ENCODE measurements around the gene SPATA33. TPM values are rescaled to one million over a fixed set of nuclear protein-coding genes. Genes with fewer than 3 reads are reported as not detected.

SPATA33 gene
- total RNA-seq, 1 donor from 2014 or later, result 12.3 TPM

DNA sequence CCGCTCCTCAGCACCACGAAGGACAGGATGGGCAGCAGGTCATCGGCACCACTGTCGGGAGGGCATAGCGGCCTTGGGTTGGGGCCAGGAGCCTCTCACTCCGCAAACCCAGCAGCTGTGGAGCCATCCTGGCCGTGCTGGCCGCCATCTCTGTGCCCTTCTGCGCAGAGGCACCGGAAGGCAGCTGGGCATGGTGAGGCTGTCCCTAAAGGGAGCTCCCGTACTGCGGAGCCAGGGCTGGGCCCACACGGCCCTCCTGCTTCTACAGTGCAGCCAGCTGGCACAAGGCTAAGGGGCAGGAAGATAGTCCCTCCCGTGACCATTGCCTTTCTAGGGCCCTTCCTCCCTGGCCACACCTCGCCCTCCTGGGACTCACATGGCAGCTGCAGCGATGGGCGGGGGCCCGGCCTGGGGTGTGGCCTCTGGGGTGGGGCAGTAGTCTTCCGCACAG, 50.9 kb downstream of the SPATA33 start:
- no peak overlapping the region for H2AFZ ChIP-seq (ENCODE audit: low read depth, low read length)
- no peaks in the 10 kb centered on the region for H3K79me2 ChIP-seq (ENCODE audit: insufficient read depth, low read length)
- no peaks in the 10 kb centered on the region for H3K9me3 ChIP-seq (ENCODE audit: insufficient read depth, low read depth, low read length)
- TF ChIP-seq, protein P1, sequence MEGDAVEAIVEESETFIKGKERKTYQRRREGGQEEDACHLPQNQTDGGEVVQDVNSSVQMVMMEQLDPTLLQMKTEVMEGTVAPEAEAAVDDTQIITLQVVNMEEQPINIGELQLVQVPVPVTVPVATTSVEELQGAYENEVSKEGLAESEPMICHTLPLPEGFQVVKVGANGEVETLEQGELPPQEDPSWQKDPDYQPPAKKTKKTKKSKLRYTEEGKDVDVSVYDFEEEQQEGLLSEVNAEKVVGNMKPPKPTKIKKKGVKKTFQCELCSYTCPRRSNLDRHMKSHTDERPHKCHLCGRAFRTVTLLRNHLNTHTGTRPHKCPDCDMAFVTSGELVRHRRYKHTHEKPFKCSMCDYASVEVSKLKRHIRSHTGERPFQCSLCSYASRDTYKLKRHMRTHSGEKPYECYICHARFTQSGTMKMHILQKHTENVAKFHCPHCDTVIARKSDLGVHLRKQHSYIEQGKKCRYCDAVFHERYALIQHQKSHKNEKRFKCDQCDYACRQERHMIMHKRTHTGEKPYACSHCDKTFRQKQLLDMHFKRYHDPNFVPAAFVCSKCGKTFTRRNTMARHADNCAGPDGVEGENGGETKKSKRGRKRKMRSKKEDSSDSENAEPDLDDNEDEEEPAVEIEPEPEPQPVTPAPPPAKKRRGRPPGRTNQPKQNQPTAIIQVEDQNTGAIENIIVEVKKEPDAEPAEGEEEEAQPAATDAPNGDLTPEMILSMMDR (IDR thresholded peaks at IDR 0.05; ENCODE audit: insufficient read depth, low read depth, low read length), result no peak
- no peak for TF ChIP-seq EZH2 (IDR thresholded peaks at IDR 0.05; ENCODE audit: insufficient read depth, low read length)
- H3K27me3 Mint-ChIP-seq (ENCODE audit: low read depth, unreplicated experiment), result no peaks in the 10 kb centered on the region
- no peaks in the 10 kb centered on the region for H3K27me3 ChIP-seq (ENCODE audit: insufficient read depth, low read length)
- H3K36me3 Mint-ChIP-seq (ENCODE audit: low read depth, unreplicated experiment), result no peaks in the 10 kb centered on the region
- H3K9me3 Mint-ChIP-seq (ENCODE audit: unreplicated experiment), result no peaks in the 10 kb centered on the region
- no peak overlapping the region for H3K9ac ChIP-seq (ENCODE audit: low read length)
- H3K36me3 ChIP-seq (ENCODE audit: insufficient read depth, low read length), result no peaks in the 10 kb centered on the region
- no peak for FAIRE-seq
- H3K27ac ChIP-seq (ENCODE audit: low read depth, low read length), result no peak overlapping the region
- H3K4me2 ChIP-seq (ENCODE audit: low read length), result no peak overlapping the region
- H3K4me3 Mint-ChIP-seq (ENCODE audit: unreplicated experiment), result no peak overlapping the region
- peaks cover 2% of the 10 kb centered on the region for H3K4me1 Mint-ChIP-seq (ENCODE audit: low read depth, unreplicated experiment)
- H4K20me1 ChIP-seq (ENCODE audit: insufficient read depth, low read length), result no peaks in the 10 kb centered on the region
- H3K4me1 ChIP-seq (ENCODE audit: insufficient read depth, low read length), result peaks cover 3% of the 10 kb centered on the region
- DNase-seq (ENCODE audit: low read depth), result no peak
- H3K27ac Mint-ChIP-seq (ENCODE audit: unreplicated experiment), result no peak overlapping the region
- no peak overlapping the region for H3K4me3 ChIP-seq (ENCODE audit: insufficient read depth, low read depth, low read length)

DNA sequence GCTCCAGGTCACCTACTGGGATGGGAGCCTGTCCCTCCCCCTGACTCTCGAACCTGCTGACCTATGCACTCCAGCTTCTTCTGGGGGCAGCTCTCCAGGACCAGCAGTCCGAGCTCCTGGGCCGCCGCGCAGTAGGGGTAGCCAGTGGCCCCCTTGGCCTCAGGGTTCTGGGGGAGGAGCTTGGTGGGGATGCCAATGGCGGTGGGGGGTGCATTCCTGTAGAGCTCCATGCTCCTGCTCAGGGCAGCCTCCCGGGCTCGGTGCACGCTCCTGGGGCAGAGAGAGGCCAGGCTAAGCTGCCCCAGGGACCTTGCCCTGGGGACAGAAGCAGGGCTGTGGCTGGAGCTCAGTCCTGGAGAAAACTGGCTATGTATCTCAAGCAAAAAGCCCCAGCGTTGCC, 51.5 kb downstream of the SPATA33 start:
- Histone ChIP-seq H2AFZ (ENCODE audit: low read depth, low read length) (no peak overlapping the region), H3K4me2 (ENCODE audit: low read length) (no peak overlapping the region), H3K79me2 (ENCODE audit: insufficient read depth, low read length) (no peaks in the 10 kb centered on the region), H4K20me1 (ENCODE audit: insufficient read depth, low read length) (no peaks in the 10 kb centered on the region), H3K27ac (ENCODE audit: low read depth, low read length) (no peak overlapping the region), H3K27me3 (ENCODE audit: insufficient read depth, low read length) (no peaks in the 10 kb centered on the region), H3K9me3 (ENCODE audit: insufficient read depth, low read depth, low read length) (no peaks in the 10 kb centered on the region), H3K4me3 (ENCODE audit: insufficient read depth, low read depth, low read length) (no peak overlapping the region), H3K36me3 (ENCODE audit: insufficient read depth, low read length) (no peaks in the 10 kb centered on the region), H3K4me1 (ENCODE audit: insufficient read depth, low read length) (peaks cover 3% of the 10 kb centered on the region), H3K9ac (ENCODE audit: low read length) (no peak overlapping the region)
- no peak for TF ChIP-seq EZH2 (IDR thresholded peaks at IDR 0.05; ENCODE audit: insufficient read depth, low read length)
- TF ChIP-seq, protein P1 (IDR thresholded peaks at IDR 0.05; ENCODE audit: insufficient read depth, low read depth, low read length), result no peak
- Mint-ChIP-seq H3K4me3 (ENCODE audit: unreplicated experiment) (no peak overlapping the region), H3K9me3 (ENCODE audit: unreplicated experiment) (no peaks in the 10 kb centered on the region), H3K27me3 (ENCODE audit: low read depth, unreplicated experiment) (no peaks in the 10 kb centered on the region), H3K36me3 (ENCODE audit: low read depth, unreplicated experiment) (no peaks in the 10 kb centered on the region), H3K4me1 (ENCODE audit: low read depth, unreplicated experiment) (peaks cover 2% of the 10 kb centered on the region), H3K27ac (ENCODE audit: unreplicated experiment) (no peak overlapping the region)
- DNase-seq (ENCODE audit: low read depth) (no peak), FAIRE-seq (no peak)

DNA sequence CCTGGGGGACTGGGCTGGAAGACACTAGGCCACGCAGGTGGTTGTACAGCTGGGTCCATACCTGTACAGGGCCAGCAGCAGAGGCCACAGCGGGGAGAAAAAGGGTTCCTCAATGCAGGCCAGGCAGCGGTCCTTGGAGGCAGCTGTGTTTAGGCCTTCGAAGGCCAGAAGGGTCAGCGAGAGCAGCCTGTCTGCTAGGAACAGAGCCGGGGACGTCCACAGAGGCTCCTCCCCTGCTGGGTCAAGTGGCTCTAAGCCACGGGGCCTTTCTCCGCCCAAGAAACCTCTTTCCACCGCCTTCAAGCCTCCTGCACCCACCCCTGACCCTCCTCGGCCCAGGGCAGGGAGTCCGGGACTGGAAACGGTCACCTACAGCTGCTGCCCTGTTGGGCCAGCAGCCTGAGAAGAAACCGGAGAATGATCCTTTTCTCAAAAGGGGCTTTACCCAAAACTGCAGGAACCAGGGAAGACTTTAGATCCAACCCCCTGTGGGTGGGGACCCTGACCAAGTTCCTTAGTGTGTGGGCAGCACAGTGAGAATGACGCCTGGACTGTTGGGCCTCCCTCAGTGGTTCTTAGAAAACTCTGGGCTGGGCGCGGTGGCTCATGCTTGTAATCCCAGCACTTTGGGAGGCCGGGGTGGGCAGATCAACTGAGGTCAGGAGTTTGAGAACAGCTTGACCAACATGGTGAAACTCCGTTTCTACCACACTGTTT, 52.2 kb downstream of the SPATA33 start:
- FAIRE-seq, result no peak
- H3K79me2 ChIP-seq (ENCODE audit: insufficient read depth, low read length), result peaks cover 2% of the 10 kb centered on the region

More for the DNA sequence above, 52.2 kb downstream of the SPATA33 start:
- Histone ChIP-seq H3K27me3 (ENCODE audit: insufficient read depth, low read length) (no peaks in the 10 kb centered on the region), H3K4me3 (ENCODE audit: insufficient read depth, low read depth, low read length) (no peak overlapping the region), H3K9ac (ENCODE audit: low read length) (no peak overlapping the region), H4K20me1 (ENCODE audit: insufficient read depth, low read length) (no peaks in the 10 kb centered on the region), H3K4me2 (ENCODE audit: low read length) (no peak overlapping the region), H3K9me3 (ENCODE audit: insufficient read depth, low read depth, low read length) (no peaks in the 10 kb centered on the region), H3K4me1 (ENCODE audit: insufficient read depth, low read length) (peaks cover 3% of the 10 kb centered on the region), H3K27ac (ENCODE audit: low read depth, low read length) (no peak overlapping the region), H3K36me3 (ENCODE audit: insufficient read depth, low read length) (no peaks in the 10 kb centered on the region), H2AFZ (ENCODE audit: low read depth, low read length) (no peak overlapping the region)
- Mint-ChIP-seq H3K27ac (ENCODE audit: unreplicated experiment) (no peak overlapping the region), H3K4me3 (ENCODE audit: unreplicated experiment) (peak overlapping the region; percentile 27), H3K36me3 (ENCODE audit: low read depth, unreplicated experiment) (no peaks in the 10 kb centered on the region), H3K27me3 (ENCODE audit: low read depth, unreplicated experiment) (no peaks in the 10 kb centered on the region), H3K4me1 (ENCODE audit: low read depth, unreplicated experiment) (peaks cover 2% of the 10 kb centered on the region), H3K9me3 (ENCODE audit: unreplicated experiment) (no peaks in the 10 kb centered on the region)
- TF ChIP-seq, protein P1 (IDR thresholded peaks at IDR 0.05; ENCODE audit: insufficient read depth, low read depth, low read length), result no peak
- TF ChIP-seq EZH2 (IDR thresholded peaks at IDR 0.05; ENCODE audit: insufficient read depth, low read length), result no peak
- DNase-seq (ENCODE audit: low read depth), result no peak

Data from astrocyte (in vitro differentiated cells and primary cell).